H1 (cell line): ENCODE measurements around the gene ABCA1. TPM values are rescaled to one million over a fixed set of nuclear protein-coding genes. Genes with fewer than 3 reads are reported as not detected.
A peak's percentile ranks its signal among the peaks of the same experiment; 100 is the strongest.

Source experiments
- CTCF ChIA-PET: fragments of 300-600 bp; sonication (Branson Sonifier 250); formaldehyde crosslinking; loops from one replicate; lab custom pipeline; 2021; ENCODE audit not compliant: partially characterized antibody; lab: Charles Lee
- POLR2A ChIA-PET: fragments of 300-600 bp; sonication (Branson Sonifier 250); formaldehyde crosslinking; loops from one replicate; lab custom pipeline; 2021; ENCODE audit warnings: inconsistent platforms; ENCODE audit not compliant: partially characterized antibody; lab: Charles Lee
- DNase-seq, 2 experiments: peaks; one replicate each; pipeline versions ENCODE4 v3.0.0 to v3.0.0-alpha.2; 2010 to 2022; ENCODE audit warnings: low spot score in 2 of 2, low read depth in 1 of 2, mixed read lengths in 1 of 2
- FAIRE-seq: peaks from 2 replicates; lab custom pipeline; 2011; peaks lifted over from hg19 to GRCh38; lab: Jason Lieb, UNC
- H2AFZ ChIP-seq: 2 replicates; pipeline ENCODE4 v1.8.1; 2012; ENCODE audit warnings: low read length, inconsistent platforms
- H2AK5ac ChIP-seq: 2 replicates; pipeline ENCODE4 v1.6.1; 2013; ENCODE audit warnings: low read depth, low read length
- H2BK120ac ChIP-seq: replicated peaks from 2 replicates; pipeline ENCODE3; 2013; ENCODE audit warnings: low read depth, low read length, inconsistent platforms
- H2BK12ac ChIP-seq: 2 replicates; pipeline ENCODE4 v1.6.1; 2013; ENCODE audit warnings: low read depth, low read length
- H2BK15ac ChIP-seq: 2 replicates; pipeline ENCODE4 v1.6.1; 2013; ENCODE audit warnings: low read length
- H2BK20ac ChIP-seq: 2 replicates; pipeline ENCODE4 v1.6.1; 2013; ENCODE audit warnings: low read length
- H2BK5ac ChIP-seq: 2 replicates; pipeline ENCODE4 v1.6.1; 2013; ENCODE audit warnings: low read depth, low read length
- H3K14ac ChIP-seq: 2 replicates; pipeline ENCODE4 v1.6.1; 2013; ENCODE audit warnings: inconsistent platforms; ENCODE audit not compliant: insufficient read length
- H3K18ac ChIP-seq: 2 replicates; pipeline ENCODE4 v1.6.1; 2013; ENCODE audit warnings: low read length; ENCODE audit errors: extremely low read depth
- H3K23ac ChIP-seq: 2 replicates; pipeline ENCODE4 v1.6.1; 2013; ENCODE audit warnings: inconsistent platforms; ENCODE audit not compliant: insufficient read length
- H3K23me2 ChIP-seq: 2 replicates; pipeline ENCODE4 v1.6.1; 2013; ENCODE audit warnings: low read depth, low read length
- H3K27ac ChIP-seq: 2 replicates; pipeline ENCODE4 v1.6.1; 2011; ENCODE audit warnings: low read depth, low read length, inconsistent platforms
- H3K27me3 ChIP-seq, 4 experiments: replicated peaks in 1 of 4; 1 replicate in 1 of 4; 2 replicates in 3 of 4; pipeline versions ENCODE4 v1.6.1 to v1.8.1; 2011 to 2013; ENCODE audit warnings: low read length in 3 of 4, mild to moderate bottlenecking in 3 of 4, inconsistent platforms in 2 of 4, mixed read lengths in 2 of 4, moderate library complexity in 1 of 4; ENCODE audit not compliant: control insufficient read depth in 3 of 4, insufficient read depth in 3 of 4; ENCODE audit errors: extremely low read depth in 1 of 4
- H3K36me3 ChIP-seq, 4 experiments: 2 replicates each; pipeline versions ENCODE4 v1.6.1 to v1.8.1; 2011 to 2013; ENCODE audit warnings: mild to moderate bottlenecking in 4 of 4, low read length in 3 of 4, moderate library complexity in 2 of 4, control low read depth in 1 of 4, inconsistent platforms in 1 of 4; ENCODE audit not compliant: insufficient read depth in 4 of 4, control insufficient read depth in 2 of 4
- H3K4ac ChIP-seq: replicated peaks from 2 replicates; pipeline ENCODE3; 2013; ENCODE audit warnings: low read length, low read depth, mixed read lengths, inconsistent platforms; ENCODE audit not compliant: insufficient read length
- H3K4me1 ChIP-seq, 4 experiments: replicated peaks in 1 of 4; 1 replicate in 1 of 4; 2 replicates in 3 of 4; pipeline versions ENCODE4 v1.6.1 to v1.8.1; 2011 to 2013; ENCODE audit warnings: low read length in 3 of 4, inconsistent platforms in 2 of 4, mixed read lengths in 1 of 4; ENCODE audit not compliant: insufficient read depth in 4 of 4, control insufficient read depth in 3 of 4
- H3K4me2 ChIP-seq, 2 experiments: 2 replicates each; pipeline versions ENCODE4 v1.6.1 to v1.8.1; 2011 to 2013; ENCODE audit warnings: low read depth in 2 of 2, low read length in 2 of 2, control low read depth in 1 of 2, inconsistent platforms in 1 of 2, mild to moderate bottlenecking in 1 of 2; ENCODE audit not compliant: insufficient read depth in 1 of 2
- H3K4me3 ChIP-seq, 4 experiments: fragments of 200-600, 300-600 bp in 1 of 4; sonication (generic), shearing (Covaris generic), sonication (Bioruptor Twin) in 1 of 4; 2 replicates each; pipeline versions ENCODE4 v1.5.1 to v1.8.1; 2011 to 2016; ENCODE audit warnings: low read length in 4 of 4, low read depth in 3 of 4, control low read depth in 2 of 4, inconsistent platforms in 2 of 4, mild to moderate bottlenecking in 2 of 4, mixed read lengths in 1 of 4, moderate library complexity in 1 of 4; ENCODE audit not compliant: insufficient read depth in 2 of 4; ENCODE audit errors: extremely low read depth in 1 of 4
- H3K56ac ChIP-seq: replicated peaks from 2 replicates; pipeline ENCODE3; 2013; ENCODE audit warnings: low read depth, mild to moderate bottlenecking, mixed read lengths, low read length, inconsistent platforms; ENCODE audit not compliant: insufficient read length
- H3K79me1 ChIP-seq: 2 replicates; pipeline ENCODE4 v1.6.1; 2013; ENCODE audit warnings: low read depth, low read length, control low read depth
- H3K79me2 ChIP-seq, 2 experiments: 2 replicates each; pipeline versions ENCODE4 v1.6.1 to v1.8.1; 2012 to 2013; ENCODE audit warnings: low read length in 2 of 2, mild to moderate bottlenecking in 2 of 2, inconsistent platforms in 1 of 2; ENCODE audit not compliant: insufficient read depth in 2 of 2, control insufficient read depth in 1 of 2
- H3K9ac ChIP-seq, 4 experiments: replicated peaks in 1 of 4; 1 replicate in 1 of 4; 2 replicates in 3 of 4; pipeline versions ENCODE4 v1.6.1 to v1.8.1; 2011 to 2013; ENCODE audit warnings: low read depth in 3 of 4, low read length in 3 of 4, control low read depth in 2 of 4, mild to moderate bottlenecking in 2 of 4, moderate library complexity in 2 of 4, inconsistent platforms in 1 of 4; ENCODE audit errors: extremely low read depth in 1 of 4
- H3K9me3 ChIP-seq, 2 experiments: 2 replicates each; pipeline versions ENCODE4 v1.6.1 to v1.8.1; 2012 to 2013; ENCODE audit warnings: mild to moderate bottlenecking in 2 of 2, moderate library complexity in 2 of 2, control low read depth in 1 of 2, inconsistent platforms in 1 of 2, low read depth in 1 of 2, low read length in 1 of 2, mixed read lengths in 1 of 2; ENCODE audit not compliant: insufficient read depth in 2 of 2
- H4K20me1 ChIP-seq, 2 experiments: replicated peaks in 1 of 2; 2 replicates each; pipeline versions ENCODE3 to v1.8.1; 2011 to 2013; ENCODE audit warnings: inconsistent platforms in 2 of 2, low read length in 2 of 2, mild to moderate bottlenecking in 1 of 2; ENCODE audit not compliant: insufficient read depth in 2 of 2, control insufficient read depth in 1 of 2
- H4K5ac ChIP-seq: 2 replicates; pipeline ENCODE4 v1.6.1; 2013; ENCODE audit warnings: low read length, low read depth, mixed read lengths, inconsistent platforms; ENCODE audit not compliant: insufficient read length
- H4K8ac ChIP-seq: 2 replicates; pipeline ENCODE4 v1.8.0; 2013; ENCODE audit warnings: mild to moderate bottlenecking, moderate library complexity, low read length, inconsistent platforms; ENCODE audit not compliant: insufficient read depth; ENCODE audit errors: extremely low read depth
- H4K91ac ChIP-seq: replicated peaks from 2 replicates; pipeline ENCODE3; 2013; ENCODE audit warnings: low read length, mixed read lengths, inconsistent platforms; ENCODE audit not compliant: insufficient read length
- CREB1 ChIP-seq: IDR thresholded peaks from 2 replicates; pipeline ENCODE4 v1.6.1; 2012; ENCODE audit warnings: inconsistent platforms
- HDAC2 ChIP-seq, 2 experiments: fragments of 300-600 bp in 1 of 2; sonication (generic) in 1 of 2; IDR thresholded peaks; 2 replicates each; pipeline ENCODE4 v1.6.1; 2011 to 2012; ENCODE audit warnings: low read depth in 2 of 2, low read length in 2 of 2, mild to moderate bottlenecking in 2 of 2, moderate library complexity in 2 of 2, borderline replicate concordance in 1 of 2, inconsistent platforms in 1 of 2
- HDAC6 ChIP-seq: IDR thresholded peaks from one replicate; pipeline ENCODE4 v1.7.1; 2012; ENCODE audit warnings: low read depth, mild to moderate bottlenecking, inconsistent platforms, low read length, moderate library complexity
- KDM4A ChIP-seq: IDR thresholded peaks from one replicate; pipeline ENCODE4 v1.7.1; 2012; ENCODE audit warnings: low read depth, mild to moderate bottlenecking, moderate library complexity, low read length, inconsistent platforms; ENCODE audit not compliant: severe bottlenecking
- RBBP5 ChIP-seq: IDR thresholded peaks from 2 replicates; pipeline ENCODE4 v1.7.1; 2012; ENCODE audit warnings: low read depth, mild to moderate bottlenecking, inconsistent platforms, low read length, moderate library complexity, borderline replicate concordance
- SIX5 ChIP-seq: IDR thresholded peaks from 2 replicates; pipeline ENCODE4 v1.6.1; 2011; ENCODE audit warnings: mild to moderate bottlenecking, low read depth, low read length
- ZNF274 ChIP-seq: IDR thresholded peaks from 2 replicates; pipeline ENCODE4 v1.7.0; 2012; ENCODE audit warnings: low read length, borderline replicate concordance; ENCODE audit errors: extremely low read depth
- WGBS, 2 experiments: shearing (Covaris generic) in 1 of 2; methylation state at CpG; one replicate each; pipeline versions ENCODE4 v1.1.6 to v1.1.7; 2013 to 2015; ENCODE audit warnings: low lambda C conversion rate in 2 of 2, mixed read lengths in 2 of 2, inconsistent platforms in 1 of 2, low coverage in 1 of 2, missing lambda C conversion rate in 1 of 2; ENCODE audit not compliant: insufficient replicate concordance in 2 of 2, insufficient coverage in 1 of 2, insufficient read length in 1 of 2; ENCODE audit errors: extremely low coverage in 1 of 2, missing lambda C conversion rate in 1 of 2; 5-methylcytosine and 5-hydroxymethylcytosine counted together
- polyA plus RNA-seq, 7 experiments: library from polyadenylated mRNA; depleted of rRNA in 3 of 7; stranded (reverse) in 5 of 7; unstranded in 2 of 7; fragments of >200 nt in 5 of 7; fragments of 200-250 nt in 2 of 7; gene quantifications; 1 replicate in 5 of 7; 2 replicates in 1 of 7; 4 replicates in 1 of 7; pipeline versions ENCODE4 v1.2.1 to v1.2.3, GENCODE V29; 2011 to 2013; ENCODE audit warnings: missing spikeins in 2 of 7, mixed read lengths in 2 of 7
- total RNA-seq: library from RNA; stranded (reverse); fragmentation: NEBNext Ultra II Directional; extraction: Animal tissue kit (Norgen Biotek cat#: 25700); gene quantifications from 2 replicates; pipeline ENCODE4 v1.2.1, GENCODE V29; 2021
- TF ChIP-seq, protein P1 (sequence below): IDR thresholded peaks from 2 replicates; pipeline ENCODE4 v1.6.1; 2011; ENCODE audit warnings: low read depth, mild to moderate bottlenecking, low read length; ENCODE audit not compliant: insufficient read depth
- TF ChIP-seq, protein P2 (sequence below): IDR thresholded peaks from 2 replicates; pipeline ENCODE4 v1.6.1; 2011; ENCODE audit warnings: low read length, improper control_type of control experiment
- TF ChIP-seq, protein P3 (sequence below): IDR thresholded peaks from 2 replicates; pipeline ENCODE4 v1.6.1; 2012; ENCODE audit warnings: inconsistent platforms

Gene ABCA1
- total and polyA plus RNA-seq, 2 of the 8 experiments (the other 6 are each of a cell fraction or from before 2014, with no cell fraction given) = 6.9 to 7.8 TPM

DNA sequence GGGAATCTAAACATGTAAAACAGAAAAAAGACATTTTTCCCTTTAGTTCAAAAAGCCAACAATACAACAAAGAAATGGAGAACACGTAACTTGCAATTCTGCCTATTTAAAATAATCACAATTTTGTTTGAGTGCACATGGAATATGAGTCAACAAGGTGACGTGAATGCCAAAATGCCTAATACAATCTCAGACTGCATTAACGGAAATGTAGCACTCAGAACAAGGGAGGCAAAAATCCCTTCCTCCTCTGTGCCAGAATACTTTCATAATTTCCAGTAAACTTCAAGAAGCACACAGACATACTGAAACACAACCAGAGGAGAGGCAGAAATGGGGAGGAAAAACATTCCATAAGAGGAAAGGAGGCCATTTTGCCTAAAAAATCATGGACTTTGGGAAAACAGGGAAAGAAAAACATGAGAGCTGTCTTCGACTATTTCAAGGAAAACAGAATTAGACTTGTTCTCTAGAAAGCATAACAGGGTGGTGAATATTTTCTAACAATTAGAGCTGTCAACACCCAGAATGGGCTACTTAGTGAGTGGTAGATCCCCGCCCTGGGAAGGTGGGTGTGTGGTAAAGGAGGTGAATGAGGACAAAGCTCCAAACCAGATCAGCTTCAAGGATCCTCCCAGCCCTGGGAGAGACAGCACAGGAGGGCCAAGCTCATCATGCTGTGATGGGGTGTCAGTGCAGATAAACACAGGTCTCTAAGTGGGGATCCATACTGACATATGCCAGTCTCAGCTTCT lies 48.2 kb downstream of the ABCA1 start:
- WGBS, 2 experiments = 87% methylated on average over 5 of the region's 5 CpGs; no CpG with 5 or more reads in 1 of the 2 experiments
- CTCF ChIA-PET = interaction anchor here (1.2 kb wide), 1 partner anchor 24 kb away, joined by 3 read pairs; no protein-coding TSS in a partner anchor
- no peak overlapping the region for H2AFZ ChIP-seq
- TF ChIP-seq SIX5 (no peak), CREB1 (no peak), RBBP5 (no peak), ZNF274 (no peak), HDAC2 (IDR thresholded peaks at IDR 0.05; ENCODE audit: borderline replicate concordance in 1 of 2, low read depth in 2 of 2, low read length in 2 of 2) (no peak), KDM4A (no peak), HDAC6 (no peak)
- TF ChIP-seq, protein P1, sequence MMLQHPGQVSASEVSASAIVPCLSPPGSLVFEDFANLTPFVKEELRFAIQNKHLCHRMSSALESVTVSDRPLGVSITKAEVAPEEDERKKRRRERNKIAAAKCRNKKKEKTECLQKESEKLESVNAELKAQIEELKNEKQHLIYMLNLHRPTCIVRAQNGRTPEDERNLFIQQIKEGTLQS = no peak
- TF ChIP-seq, protein P2, sequence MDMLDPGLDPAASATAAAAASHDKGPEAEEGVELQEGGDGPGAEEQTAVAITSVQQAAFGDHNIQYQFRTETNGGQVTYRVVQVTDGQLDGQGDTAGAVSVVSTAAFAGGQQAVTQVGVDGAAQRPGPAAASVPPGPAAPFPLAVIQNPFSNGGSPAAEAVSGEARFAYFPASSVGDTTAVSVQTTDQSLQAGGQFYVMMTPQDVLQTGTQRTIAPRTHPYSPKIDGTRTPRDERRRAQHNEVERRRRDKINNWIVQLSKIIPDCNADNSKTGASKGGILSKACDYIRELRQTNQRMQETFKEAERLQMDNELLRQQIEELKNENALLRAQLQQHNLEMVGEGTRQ = no peak
- TF ChIP-seq, protein P3, sequence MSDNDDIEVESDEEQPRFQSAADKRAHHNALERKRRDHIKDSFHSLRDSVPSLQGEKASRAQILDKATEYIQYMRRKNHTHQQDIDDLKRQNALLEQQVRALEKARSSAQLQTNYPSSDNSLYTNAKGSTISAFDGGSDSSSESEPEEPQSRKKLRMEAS = no peak

More for the DNA sequence above, 48.2 kb downstream of the ABCA1 start:
- no peak overlapping the region for H3K23ac ChIP-seq
- no peak overlapping the region for H2AK5ac ChIP-seq
- no peak overlapping the region for H3K18ac ChIP-seq
- H3K56ac ChIP-seq = no peak overlapping the region
- FAIRE-seq = no peak
- no peak overlapping the region for H3K4me3 ChIP-seq
- no peaks in the 10 kb centered on the region for H3K79me2 ChIP-seq
- H2BK15ac ChIP-seq = no peak overlapping the region
- H3K4ac ChIP-seq = no peak overlapping the region
- no peak for DNase-seq
- 0 out of 2 replicates have a peak overlapping the region, but pooled peaks have one; percentile 20 for H2BK5ac ChIP-seq
- H3K9ac ChIP-seq = no peak overlapping the region
- H3K4me2 ChIP-seq = no peak overlapping the region
- no peak overlapping the region for H4K8ac ChIP-seq
- no peaks in the 10 kb centered on the region for H3K79me1 ChIP-seq
- H2BK20ac ChIP-seq = no peak overlapping the region
- 0 out of 8 replicates have a peak, but pooled peaks cover 0 to 3% (median 1%) of the 10 kb centered on the region in 4 experiments for H3K36me3 ChIP-seq
- peaks cover 2 to 17% (median 9%) of the 10 kb centered on the region in 4 experiments for H3K4me1 ChIP-seq
- H2BK12ac ChIP-seq = no peak overlapping the region
- no peak overlapping the region for H3K27ac ChIP-seq
- no peak overlapping the region for H4K5ac ChIP-seq
- H3K14ac ChIP-seq = no peak overlapping the region
- no peak overlapping the region for H4K91ac ChIP-seq
- H2BK120ac ChIP-seq = no peak overlapping the region
- no peaks in the 10 kb centered on the region for H3K27me3 ChIP-seq
- H3K9me3 ChIP-seq = no peaks in the 10 kb centered on the region
- POLR2A ChIA-PET = interaction anchor here (0.8 kb wide), 1 partner anchor 16 kb away, joined by 4 read pairs; no protein-coding TSS in a partner anchor
- no peaks in the 10 kb centered on the region for H3K23me2 ChIP-seq
- no peaks in the 10 kb centered on the region for H4K20me1 ChIP-seq
